CD4-positive, alpha-beta T cell treated with Interleukin-6 for 4 hours (primary cell): Measurements from ENCODE around the gene ASAP3.

ENCODE experiments used
- DNase-seq: peaks from one replicate; pipeline ENCODE4 v3.0.0-alpha.2; 2020; ENCODE audit warnings: mixed read lengths

ASAP3 gene

DNA sequence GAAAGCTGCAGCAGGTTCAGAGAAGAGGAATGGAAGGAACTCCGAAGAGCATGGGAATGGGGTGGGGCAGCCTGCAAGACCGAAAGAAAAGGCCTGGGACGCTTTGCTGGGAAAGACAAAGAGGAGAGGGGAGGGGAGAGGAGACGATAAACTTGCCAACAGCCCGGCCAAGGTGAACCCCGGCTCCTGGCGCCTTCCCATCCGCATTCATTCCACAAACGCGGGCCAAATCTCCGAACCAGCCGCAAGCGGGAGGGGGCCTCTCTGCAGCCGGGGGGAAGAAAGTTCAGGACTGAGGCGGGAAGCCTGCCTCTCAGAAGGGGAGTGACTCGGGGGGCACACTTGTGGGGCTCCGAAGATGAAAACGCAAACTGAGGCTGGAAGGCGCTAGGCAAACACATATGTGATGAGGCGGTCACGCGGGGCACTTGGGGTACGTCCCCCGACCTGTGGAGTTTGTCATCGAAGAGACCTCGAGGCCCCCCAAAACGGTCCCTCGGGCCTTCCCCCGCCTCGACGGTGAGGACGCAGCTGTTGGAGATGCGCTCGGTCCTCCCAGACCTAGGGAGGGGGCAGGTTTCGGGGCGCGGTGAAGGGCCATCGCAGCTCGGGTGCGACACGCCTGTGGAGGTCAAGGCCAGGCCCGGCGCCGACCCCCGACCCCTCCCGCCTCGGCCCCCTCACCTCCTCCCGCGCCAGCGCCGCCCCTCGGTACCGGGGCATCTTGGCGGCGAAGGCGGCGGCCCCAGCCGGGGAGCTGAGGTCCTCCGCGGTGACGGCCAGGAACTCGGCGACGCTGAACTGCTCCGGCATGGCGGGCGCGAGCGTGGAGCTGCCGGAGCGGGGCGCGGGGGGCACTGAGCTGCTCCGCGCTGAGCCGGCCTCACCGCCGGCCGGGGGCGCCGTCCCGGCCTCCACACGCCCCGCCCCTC, at the start of gene ASAP3:
Gene ASAP3, minus strand, starts transcription at position 859 of the 932 bp plus-strand sequence. Its CDS starts 46 bp downstream, at position 813.
- DNase-seq: peak; percentile 19

DNA sequence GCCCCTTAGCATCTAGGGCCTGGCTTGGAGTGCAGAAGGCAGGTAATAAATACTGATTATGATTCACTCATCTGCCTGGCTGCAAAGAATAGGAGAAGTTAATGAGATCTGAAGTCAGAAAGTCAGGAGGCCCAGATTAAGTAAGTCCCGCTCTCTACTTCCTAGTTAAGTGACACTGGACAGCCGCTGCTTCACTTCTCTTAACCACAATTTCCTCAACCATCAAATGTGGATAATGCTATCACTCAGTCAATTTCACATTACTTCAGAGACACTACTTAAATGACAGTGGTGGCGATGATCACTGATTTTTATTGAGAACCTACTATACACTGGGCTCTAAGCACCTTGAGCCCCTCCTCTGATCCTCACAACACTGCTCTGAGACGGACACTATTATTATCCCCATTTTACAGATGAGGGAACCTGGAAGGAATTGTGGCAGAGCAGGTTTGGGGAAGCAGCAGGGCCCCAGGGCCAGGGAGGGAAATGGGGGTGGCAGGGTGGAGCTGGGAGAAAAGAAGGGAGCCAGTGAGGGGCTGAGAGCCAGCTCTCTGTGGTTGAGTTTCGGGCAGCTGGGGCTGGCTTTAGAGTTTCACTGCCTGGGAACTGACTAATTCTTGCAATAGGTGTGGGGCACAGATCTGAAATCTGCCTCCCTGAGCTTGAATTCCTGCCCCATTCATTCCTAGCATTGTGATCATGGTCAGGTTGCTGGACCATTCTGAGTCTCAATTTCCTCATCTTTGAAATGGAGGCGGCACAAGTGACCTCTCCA, 49.5 kb upstream of the ASAP3 start:
- DNase-seq: no peak

DNA sequence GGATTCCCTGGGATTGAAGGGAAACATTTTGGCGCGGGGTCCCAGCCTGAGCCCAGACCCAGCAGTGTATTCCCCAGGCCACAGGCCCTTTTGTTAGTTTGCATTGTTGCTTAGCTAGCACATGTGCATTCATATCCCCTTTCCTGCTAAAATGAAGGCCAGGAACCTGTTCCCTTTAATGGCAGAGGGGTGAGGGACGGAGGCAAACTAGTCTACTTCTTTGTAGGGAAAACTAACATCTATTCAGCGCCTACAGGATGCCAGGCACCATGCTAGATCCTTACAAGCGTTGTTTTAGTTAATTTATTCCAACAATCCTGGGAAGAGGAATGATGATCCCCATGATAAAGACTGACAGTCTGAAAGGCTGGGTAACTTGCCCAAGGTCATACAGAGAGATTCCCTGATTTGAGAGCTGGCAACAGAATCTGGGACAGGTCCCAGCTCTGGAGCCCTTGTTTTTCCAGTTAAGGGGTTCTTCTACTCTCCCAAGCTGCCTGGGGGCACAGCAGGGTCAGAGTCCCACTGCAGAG, 47.6 kb upstream of the ASAP3 start:
- no peak for DNase-seq

DNA sequence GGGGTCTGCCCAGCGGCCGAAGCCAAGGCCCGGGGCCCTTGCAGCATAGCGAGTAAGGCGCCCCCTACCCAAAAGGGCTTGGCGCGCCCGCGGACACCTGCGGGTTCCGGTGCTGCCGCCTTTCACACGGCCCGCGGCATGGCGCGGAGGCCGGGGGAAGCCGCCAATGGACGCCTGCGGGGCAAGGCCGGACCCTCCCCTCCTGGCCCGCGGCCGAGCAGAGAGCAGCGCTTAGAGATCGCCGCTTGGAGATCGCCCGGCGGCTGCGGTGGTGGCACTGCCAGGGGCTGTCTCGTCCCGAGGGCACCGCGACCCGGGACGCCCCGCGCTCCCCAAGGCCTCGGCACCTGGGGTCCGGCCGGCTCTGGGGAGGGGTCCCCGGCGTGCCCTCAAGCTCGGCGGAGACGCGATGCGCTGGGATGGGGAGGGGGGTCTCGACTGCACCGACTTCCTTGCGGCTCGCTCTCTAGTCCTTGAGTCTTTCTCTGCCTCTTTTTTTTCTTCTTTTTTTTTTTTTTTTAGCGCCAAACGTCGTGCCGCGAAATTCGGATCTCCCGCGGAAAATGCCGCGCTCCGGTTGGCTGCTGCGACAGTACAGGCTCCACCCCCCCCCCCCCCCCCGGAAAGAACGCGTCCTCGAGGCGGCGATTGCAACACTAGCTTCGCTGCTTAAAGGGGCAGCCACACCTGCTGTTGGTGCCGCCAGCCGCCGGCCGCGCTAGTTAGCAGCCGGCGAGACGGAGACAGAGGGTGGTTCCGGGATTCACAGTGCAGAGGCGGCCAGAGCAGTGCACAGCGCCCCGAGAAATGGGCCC, 47.0 kb upstream of the ASAP3 start, which contains the start of gene E2F2:
Gene E2F2, minus strand, starts transcription at position 487 of the 815 bp plus-strand sequence. Its CDS starts 440 bp downstream, at position 47.
- peak; percentile 92 for DNase-seq

DNA sequence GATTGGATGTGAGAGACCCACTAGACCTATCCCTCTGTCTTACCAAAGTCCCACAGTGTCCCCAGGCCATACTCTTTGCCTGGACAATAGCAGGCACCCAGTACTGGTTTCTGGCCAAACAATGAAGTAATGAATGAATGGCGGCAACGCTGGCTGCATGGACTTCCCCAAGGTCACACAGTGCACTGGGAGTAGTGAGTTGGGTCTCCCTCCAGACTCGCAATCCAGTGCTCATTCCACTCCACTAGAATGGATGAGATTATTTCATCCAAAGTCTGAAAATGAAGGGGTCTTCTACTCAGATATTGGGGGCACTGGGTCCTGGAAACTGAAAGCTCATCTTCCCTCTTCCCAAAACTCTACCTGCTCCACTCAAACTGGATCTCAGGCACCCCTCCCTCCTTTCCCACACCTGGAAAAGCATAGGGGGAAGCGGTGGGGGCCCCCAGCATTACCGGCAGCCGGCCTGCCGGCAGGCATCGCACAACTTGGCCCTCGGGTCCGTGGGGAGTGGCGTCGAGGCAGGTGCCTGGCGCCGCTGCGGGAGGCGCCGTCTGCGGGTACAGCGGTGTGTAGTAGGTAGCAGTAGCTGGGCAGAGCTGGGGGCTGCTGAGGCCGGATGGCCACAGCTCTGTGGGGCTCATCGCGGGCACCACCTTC, 46.2 kb upstream of the ASAP3 start:
- peak; percentile 26 for DNase-seq

DNA sequence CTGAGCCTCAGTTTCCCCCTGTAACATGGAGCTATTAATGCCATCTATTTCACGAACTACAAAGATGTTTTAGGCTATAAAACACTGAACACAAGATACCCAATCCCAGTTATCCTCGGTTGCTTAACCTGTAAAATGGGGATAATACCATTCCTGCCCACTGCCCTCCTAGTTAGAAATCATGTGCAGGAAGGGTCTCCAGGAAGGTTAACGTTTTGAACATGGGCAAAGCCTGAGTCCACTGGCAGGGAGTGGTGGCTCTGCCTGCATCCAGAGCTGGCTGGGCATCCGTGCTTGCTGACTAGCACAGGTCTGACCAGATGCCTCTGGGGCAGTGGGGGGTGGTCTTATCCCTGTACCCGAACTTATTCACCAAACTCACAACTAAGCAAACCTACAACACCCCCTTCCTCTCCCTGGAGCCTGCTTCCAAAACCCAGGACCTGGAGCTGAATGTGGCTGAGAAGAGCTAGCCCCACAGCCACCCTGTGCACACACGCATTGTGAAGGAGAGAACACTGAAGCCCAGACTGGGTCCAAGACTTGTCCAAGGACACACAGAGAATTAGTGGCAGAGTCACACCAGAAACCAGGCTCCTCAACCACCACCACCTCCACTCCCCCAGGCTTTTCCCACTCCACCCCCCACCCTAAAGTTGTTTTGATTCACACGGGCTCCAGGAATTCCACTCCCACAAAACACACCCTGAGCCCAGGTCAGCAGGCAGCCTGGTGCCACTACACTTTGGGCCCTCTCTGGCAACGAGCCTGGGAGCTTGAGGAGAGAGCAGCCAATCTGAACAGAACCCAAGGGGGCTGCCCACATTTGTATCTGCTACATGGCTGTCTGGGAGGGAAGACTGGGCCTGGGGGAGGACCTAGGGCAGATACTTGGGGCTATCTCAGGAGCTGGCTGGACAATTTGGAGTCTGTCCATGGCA, 45.4 kb upstream of the ASAP3 start:
- DNase-seq: no peak

DNA sequence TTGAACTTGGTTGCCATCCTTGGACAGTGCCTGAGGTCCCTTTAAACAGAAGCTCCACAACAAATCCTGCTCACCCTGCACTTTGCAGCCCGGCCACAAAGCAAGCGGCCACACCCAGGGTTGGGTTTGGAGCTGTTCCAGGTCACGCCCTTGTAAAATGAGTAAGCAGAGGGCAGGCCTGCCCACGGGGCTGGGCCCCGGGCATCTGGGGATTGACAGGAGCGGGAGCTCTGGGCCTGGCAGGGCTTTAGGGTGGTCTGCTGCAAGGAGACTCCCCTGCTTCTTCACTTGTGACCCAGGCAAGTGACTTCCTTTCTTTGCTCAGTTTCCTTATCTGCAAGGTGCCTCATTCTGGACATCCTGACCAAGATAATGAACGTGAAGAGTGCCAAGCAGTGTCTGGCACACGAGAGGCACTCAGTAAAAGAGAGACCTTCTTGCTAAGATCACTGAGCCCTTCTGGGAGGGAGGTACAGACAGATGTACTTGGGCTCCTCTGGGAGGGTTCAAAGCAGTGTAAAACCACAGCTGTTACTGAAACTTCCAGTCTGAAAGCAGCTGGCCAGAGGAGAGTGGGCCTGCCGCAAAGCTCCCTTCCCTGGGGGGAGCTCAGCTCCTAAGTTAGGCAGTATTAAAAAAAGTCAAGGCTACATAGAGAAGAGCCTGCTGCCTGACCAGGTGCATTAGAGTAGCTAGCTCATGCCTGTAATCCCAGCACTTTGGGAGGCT, 44.4 kb upstream of the ASAP3 start:
- peak; percentile 87 for DNase-seq

DNA sequence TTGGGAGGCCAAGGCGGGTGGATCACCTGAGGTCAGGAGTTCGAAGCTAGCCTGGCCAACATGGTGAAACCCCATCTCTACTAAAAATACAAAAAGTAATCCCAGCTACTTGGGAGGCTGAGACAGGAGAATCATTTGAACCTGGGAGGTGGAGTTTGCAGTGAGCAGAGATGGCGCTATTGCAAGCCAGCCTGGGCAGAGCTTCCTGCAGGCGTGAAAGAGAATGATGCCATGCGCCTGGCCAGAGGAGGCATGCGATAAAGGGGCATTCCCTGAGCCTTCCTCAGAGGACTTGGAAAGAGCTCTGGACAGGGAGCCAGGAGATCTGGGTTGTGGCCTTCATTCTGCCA, 43.9 kb upstream of the ASAP3 start:
- DNase-seq: no peak

DNA sequence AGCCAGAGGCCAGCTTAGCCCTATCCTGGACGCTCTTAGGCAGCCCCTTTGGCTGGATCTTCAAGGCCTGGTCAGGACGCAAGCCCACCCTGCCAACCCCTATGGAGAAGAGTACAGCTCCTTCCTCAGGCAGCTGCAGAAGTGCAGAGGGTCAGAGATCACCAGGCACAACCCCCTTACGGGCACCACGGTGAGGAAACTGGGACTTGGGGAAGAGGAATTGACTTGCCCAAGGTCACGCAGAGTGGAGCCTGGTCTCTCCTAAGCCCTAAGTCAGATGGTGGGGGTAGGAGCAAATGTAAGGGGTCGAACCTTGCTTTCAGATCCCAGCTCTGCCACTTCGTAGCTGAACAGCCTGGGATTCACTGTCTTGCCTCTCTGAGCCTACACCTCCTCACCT, 43.4 kb upstream of the ASAP3 start:
- no peak for DNase-seq

DNA sequence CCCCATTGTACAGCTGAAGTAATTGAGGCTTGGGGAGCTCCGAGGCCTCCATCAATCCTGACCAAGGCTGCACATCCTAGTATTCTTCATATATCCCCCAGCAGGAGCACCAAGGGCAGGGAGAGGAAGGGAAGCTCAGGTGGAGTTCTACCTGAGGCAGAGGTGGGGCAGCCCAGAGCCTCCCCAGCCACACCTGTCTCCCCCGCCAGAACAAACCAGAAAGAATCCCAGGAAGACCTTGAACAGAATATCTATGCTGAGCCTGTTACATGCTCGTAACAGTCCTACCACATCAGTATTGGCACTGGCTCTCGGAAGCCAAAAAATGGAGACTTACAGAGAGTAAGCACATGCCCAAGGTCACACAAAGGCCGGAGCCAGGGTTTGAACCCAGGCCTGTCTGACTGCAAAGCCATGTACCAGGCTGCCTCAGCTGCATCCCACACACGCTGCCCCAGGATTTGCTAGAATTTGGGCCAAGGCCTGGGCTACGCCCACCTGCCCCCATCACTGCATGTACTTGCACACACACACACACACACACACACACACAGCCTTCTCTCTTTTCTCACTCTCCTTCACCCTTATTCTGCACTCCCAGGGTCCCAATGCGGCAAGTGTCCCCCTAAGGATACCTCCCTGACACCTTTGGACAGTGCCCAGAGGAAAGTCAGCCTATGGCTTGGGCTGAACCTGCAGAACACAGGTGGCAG, 42.5 kb upstream of the ASAP3 start:
- no peak for DNase-seq

DNA sequence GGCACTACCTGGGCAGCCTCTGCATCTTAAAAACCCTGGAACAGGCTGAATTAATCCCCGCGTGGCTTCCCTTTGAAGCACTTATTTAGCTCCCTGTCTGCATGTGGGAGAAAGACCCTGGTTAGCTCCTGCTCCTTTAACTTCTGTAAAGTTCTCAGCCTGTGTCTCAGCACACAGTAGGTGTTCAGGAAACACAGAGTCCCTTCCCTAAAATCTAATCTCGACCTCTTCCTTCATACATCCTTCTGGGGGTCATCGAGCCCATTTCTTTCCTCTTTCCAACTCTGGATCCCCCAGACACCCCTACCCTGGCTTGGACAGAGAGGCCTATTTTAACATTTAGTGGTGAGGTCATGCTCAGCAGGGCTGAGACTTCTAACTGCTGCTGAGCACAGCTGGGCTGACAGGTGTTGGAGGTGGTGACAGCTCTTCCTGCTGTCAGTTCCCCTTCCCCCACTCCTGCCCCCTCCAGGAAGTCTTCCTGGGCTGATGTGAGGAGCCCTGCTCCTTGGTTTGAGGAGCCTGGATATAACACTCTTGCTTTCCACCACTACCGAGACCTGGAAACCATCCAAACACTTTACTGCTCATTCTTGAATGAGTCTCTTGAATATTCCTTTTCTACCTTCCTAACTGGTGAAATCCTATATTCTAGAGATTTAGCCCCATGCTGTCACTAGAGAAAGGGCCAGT, 41.7 kb upstream of the ASAP3 start:
- peak; percentile 46 for DNase-seq

DNA sequence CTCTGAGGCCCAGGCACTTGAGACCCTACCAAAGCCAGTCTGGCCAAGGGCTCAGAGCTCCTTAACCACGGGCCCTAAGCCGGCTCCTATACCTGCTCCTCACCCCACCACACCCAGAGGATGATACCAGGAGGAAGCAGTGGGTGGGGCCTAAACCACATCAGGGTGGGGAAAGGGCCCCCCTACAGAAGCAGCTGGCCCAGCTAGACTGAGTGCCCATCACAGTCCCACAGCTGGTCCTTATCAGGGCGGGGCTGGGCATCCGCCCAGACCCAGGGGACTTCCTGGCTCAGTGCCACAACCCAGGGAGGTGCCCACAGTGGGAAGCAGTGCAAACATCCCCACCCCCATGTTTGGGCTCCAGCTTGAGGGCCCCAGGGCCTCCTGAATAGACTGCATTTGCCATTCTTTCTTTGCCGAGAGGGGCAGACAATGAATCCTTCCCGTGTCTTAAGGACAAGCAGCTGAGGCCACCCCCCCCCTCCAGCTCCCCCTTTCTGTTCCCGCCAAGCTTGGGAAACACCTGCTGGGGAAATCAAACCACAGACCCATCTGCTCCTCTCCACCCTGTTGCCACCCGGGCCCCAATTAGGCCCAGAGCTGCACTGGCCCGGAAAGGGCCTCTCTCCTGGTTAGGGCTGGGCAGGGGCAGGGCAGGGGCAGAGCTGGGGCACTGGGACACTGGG, 40.9 kb upstream of the ASAP3 start:
- DNase-seq: peak; percentile 57

DNA sequence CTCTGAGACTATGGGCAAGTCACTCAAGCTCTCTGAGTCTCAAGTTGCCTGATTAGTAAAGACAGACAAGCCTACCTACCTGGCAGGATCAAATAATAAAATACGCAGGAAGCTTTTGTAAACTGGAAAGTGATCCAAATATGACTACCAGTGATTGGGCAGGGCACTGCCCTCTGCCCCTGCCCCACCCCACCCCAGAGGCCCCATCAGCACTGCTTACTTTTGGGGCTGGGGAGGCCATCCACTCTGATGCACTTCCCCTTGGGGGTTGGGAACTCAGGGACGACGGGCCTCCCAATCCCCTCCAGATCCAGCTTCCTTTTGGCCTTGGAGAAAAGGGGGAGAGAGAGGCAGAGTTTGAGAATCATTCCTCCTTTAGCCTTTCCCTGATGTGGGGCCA, 40.2 kb upstream of the ASAP3 start:
- DNase-seq: no peak

DNA sequence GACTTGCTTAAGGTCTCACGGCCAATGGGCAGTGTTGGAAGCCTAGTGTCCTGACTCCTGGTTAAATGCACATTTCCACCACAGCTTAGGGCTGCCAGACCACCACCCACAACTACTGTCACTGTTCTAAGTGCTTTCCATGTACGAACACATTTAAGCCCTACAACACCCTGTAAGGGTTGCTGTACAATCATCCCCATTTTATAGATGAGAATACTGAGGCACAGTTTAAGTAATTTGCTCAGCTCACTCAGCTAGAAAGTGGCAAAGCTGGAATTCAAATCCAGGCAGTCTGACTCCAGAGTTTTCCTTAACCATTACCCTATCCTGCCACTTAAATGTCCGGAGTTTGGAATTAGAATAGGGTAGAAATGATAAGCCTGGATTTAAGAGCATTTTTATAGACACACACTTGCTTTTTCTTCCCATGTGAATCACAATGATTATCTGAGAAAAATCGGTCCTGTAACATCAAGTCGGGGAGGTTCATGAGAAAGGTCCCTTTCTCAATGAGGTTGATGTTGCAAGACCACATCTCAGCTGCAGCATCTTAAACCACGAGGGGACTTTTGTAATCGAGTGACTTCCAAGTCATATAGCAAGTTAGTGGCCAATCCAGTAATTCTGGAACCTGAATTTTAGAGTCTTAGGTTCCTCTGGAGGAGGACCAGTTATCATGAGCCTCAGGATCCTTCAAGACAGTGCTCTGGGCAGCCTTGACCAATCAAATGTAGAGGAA, 38.4 kb upstream of the ASAP3 start:
- no peak for DNase-seq

DNA sequence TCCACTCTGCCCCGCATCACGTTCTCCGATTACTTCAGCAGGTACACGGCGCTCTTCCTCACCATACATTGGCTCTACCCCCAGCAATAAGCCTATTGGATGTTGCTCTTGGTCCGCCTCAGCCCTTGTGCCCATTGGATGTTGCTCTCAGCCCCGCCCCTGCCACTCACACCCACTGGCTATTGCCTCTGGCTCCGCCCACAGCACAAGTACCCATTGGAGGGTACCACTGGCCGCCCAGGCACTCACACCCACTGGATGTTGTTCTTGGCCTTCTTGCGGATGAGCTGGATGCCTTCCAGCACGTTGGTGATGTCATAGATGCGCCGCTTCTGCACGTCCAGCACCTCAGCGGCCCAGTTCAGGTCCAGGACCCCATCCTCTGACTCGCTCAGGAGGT, 37.6 kb upstream of the ASAP3 start:
- no peak for DNase-seq

DNA sequence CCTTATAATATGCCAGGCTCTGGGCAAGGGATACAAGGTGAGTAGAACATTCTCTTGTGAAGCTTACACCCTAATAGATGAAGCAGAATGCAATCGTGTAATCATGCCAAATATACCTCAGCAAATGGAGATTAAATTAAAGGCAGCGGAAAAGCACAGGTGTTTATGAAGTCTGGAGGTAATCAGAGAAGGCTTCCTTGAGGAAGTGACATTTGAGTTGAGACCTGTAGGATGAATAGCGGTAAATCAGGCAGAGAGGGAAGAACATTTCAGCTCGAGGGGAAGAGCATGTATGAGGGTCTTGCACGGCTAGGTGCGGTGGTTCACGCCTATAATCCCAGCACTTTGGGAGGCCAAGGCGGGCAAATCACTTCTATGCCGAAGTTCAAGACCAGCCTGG, 33.6 kb upstream of the ASAP3 start:
- no peak for DNase-seq

DNA sequence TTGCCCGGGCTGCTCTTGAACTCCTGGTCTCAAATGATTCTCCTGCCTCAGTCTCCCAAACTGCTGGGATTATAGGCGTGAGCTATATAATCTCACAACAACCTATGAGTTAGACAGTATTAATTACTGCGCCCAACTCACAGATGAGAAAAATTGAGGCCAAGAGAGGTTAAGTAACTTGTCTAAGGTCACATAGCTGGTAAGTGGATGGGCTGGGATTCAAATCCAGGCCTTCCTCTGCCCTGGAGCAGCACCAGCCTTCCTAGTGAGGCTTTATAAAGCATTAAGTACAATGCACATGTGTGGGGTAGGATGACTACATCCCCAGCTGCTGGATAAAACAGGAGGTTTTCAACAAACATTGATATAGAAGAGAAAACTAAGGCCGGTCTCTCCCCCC, 31.9 kb upstream of the ASAP3 start:
- DNase-seq: no peak
